Peyer's patch (tissue), 4 donors: ENCODE measurements around the gene SCGB1A1.

Experiments used
- CTCF ChIP-seq, 6 experiments: fragments of 450-650 bp in 4 of 6; fragments of 200-600 bp in 2 of 6; sonication (generic) in 1 of 6; IDR thresholded peaks; one replicate each; pipeline ENCODE4 v1.5.1; 2017 to 2019; ENCODE audit warnings: antibody characterized with exemption in 6 of 6, mild to moderate bottlenecking in 3 of 6, moderate library complexity in 1 of 6
- POLR2A ChIP-seq, 2 donors: fragments of 450-650 bp; IDR thresholded peaks; one replicate each; pipeline ENCODE4 v1.5.1; 2017; ENCODE audit warnings: antibody characterized with exemption in 2 of 2, mild to moderate bottlenecking in 2 of 2, moderate library complexity in 2 of 2

- TF ChIP-seq CTCF (IDR thresholded peaks at IDR 0.05) (no peak), POLR2A (IDR thresholded peaks at IDR 0.05) (no peak)
These were observed 26.3 kb upstream of the SCGB1A1 start for GRCh38 chr11:62392506-62392905.
